Fibroblast of pulmonary artery (primary cell): ENCODE results near the gene RAMAC.

Source experiments
- DNase-seq: peaks from one replicate; pipeline ENCODE4 v3.0.0-alpha.2; 2010; ENCODE audit warnings: low read depth
- H3K4me3 ChIP-seq: replicated peaks from 2 replicates; pipeline ENCODE4 v1.5.1; 2011; ENCODE audit warnings: low read depth, mild to moderate bottlenecking, control low read depth, low read length, moderate library complexity
- CTCF ChIP-seq: IDR thresholded peaks from 2 replicates; pipeline ENCODE4 v1.5.1; 2011; ENCODE audit warnings: mild to moderate bottlenecking, control low read depth, low read length, inconsistent platforms; ENCODE audit errors: missing control alignments

Gene RAMAC

GRCh38 chr15:82972990-82973389, 13.0 kb upstream of the RAMAC start:
- no peak overlapping the region for H3K4me3 ChIP-seq
- no peak for TF ChIP-seq CTCF
- no peak for DNase-seq

GRCh38 chr15:82977076-82977475, 8.9 kb upstream of the RAMAC start:
- DNase-seq: no peak
- TF ChIP-seq CTCF: no peak

DNA sequence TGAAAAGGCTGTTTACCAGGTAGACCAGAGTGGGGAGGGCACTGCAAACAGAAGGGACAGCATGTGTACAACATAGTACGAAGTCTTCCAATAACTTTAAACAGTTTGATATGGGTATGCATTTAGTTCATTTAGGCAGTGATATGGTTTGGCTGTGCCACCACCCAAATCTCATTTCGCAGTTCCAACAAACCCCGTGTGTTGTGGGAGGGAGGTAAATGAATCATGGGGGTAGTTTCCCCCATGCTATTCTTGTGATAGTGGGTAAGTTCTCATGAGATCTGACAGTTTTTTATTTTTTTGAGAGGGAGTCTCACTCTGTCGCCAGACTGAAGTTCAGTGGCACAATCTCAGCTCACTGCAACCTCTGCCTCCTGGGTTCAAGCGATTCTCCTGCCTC, 7.6 kb upstream of the RAMAC start:
- no peak overlapping the region for H3K4me3 ChIP-seq
- DNase-seq: no peak
- no peak for TF ChIP-seq CTCF

More at GRCh38 chr15:82977076-82977475, 8.9 kb upstream of the RAMAC start:
- no peak overlapping the region for H3K4me3 ChIP-seq

DNA sequence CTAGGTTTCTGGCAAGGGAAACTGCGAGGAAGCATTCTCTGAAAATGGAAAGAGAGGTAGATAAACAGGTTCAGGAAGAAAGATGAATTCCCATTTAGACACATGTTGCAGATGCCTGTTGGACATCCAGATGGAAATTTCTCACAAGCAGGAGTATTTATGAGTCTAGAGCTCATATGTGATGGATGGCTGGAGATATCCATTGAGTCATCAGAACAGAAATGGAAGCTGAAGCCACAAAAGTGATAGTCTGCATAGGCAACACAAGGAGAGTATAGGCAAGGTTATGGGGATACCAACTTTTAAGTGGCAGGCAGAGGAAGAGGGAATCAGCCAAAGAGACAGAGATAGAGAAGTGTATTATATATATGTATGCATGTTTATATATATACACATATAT, 6.3 kb upstream of the RAMAC start:
- TF ChIP-seq CTCF: no peak
- no peak for DNase-seq
- no peak overlapping the region for H3K4me3 ChIP-seq

GRCh38 chr15:82980981-82981380, 5.0 kb upstream of the RAMAC start:
- no peak overlapping the region for H3K4me3 ChIP-seq
- no peak for TF ChIP-seq CTCF
- no peak for DNase-seq

DNA sequence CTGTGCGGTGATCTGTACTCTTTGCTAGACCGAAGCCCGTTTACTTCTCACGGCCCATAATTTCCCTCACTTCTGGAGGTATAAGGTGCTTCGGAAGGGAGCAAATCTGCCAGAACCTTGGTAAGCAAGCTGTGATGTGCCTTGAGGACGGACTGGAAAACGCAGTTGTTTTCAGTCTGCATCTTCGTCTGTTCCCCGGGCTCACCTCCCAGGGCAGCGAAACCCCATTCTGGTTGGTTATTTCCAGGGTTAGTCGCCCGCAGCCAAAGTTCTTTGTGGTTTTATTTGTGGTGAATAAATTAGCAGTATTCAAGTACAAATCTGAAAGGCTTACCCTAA, 401 bp downstream of the RAMAC start:
- TF ChIP-seq CTCF: no peak
- H3K4me3 ChIP-seq: peak overlapping the region; percentile 85
- DNase-seq: no peak

DNA sequence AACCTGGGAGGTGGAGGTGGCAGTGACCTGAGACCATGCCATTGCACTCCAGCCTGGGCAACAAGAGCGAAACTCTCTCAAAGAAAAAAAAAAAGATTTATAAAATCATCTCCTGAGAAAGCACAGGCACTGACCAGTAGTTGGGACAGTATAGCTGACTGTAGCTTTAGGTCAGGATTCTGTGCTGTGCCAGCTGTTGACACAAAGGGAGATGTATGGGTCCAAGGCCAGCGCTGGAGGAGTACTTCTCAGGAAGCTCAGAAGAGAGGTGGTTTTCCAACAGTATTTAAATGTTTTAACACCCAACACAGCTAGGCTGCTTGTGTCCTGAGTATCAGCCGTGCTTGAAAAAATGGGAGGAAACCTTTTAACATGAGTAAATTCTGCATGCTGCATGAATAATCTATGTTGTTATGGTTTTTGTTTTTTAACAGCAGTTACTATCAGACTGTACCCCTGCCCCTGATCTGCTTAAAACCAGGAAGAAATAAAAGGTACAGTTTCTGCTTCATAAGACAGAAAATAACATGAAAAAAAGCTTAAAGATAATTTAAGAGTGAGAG, 6.5 kb downstream of the RAMAC start:
- no peak for DNase-seq
- TF ChIP-seq CTCF: no peak
- H3K4me3 ChIP-seq: no peak overlapping the region
